ENCODE measurements around the gene MYO5A. TPM values are rescaled to one million over a fixed set of nuclear protein-coding genes. Genes with fewer than 3 reads are reported as not detected.

MYO5A gene
- total and polyA plus RNA-seq, 9 donors, result 3.8 to 26.5 (median 15.1) TPM

DNA sequence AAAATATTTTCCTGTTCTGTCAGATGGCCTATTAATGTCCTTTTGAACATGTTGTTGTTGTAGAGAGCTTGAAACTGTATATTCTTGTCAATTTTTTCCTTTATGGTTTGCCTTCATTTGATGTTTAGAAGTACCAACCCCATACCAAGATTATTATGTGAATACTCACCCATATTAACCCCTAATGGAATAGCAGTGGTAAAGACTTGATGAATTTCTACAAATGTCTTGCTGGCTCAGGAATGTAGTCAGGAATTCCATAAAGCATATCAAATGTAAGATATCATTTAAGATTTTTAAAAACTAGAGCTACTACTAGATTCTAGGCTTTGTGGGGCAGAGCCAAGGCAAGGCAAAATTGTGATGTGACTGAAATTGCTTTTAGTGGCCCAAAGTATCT is 30.0 kb downstream of the MYO5A start:
- Histone ChIP-seq H3K27me3 (no peaks in the 10 kb centered on the region), H3K36me3 (no peaks in the 10 kb centered on the region), H3K27ac (no peak overlapping the region), H3K4me3 (no peak overlapping the region), H3K9me3 (no peaks in the 10 kb centered on the region), H3K4me1 (ENCODE audit: insufficient read depth) (no peaks in the 10 kb centered on the region)
- DNase-seq, result no peak
- intact Hi-C loops (cut with DNase I), result no loop called here
- TF ChIP-seq POLR2A (IDR thresholded peaks at IDR 0.05), result no peak
- no peak for TF ChIP-seq EP300 (IDR thresholded peaks at IDR 0.05)

DNA sequence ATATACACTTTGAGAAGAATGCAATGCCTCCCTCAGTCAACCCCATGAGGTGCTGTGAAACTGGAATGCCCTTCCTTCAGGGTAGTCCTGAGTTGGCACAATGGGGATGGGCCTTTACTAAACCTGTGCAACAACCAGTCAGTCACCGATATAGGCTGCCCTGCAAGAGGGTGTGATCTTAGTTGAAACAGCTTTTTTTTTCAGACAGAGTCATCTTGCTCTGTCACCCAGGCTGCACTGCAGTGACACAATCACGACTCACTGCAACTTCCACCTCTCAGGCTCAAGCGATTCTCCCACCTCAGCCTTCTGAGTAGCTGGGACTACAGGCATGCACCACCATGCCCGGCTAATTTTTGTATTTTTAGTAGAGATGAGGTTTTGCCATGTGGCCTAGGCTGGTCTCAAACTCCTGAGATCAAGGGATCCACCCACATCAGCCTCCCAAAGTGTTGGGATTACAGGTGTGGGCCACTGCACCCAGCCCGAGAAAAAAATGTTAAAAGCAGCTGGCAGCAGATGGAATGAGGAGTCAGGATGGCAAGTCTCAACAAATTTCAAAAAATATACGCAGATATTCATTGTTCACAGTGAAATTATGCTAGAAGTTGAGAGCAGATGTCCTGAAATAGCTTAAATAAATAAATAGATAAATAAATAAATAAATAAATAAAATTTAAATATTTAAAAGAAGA is 31.8 kb downstream of the MYO5A start:
- H3K9me3 ChIP-seq, result no peaks in the 10 kb centered on the region
- TF ChIP-seq, protein P1, sequence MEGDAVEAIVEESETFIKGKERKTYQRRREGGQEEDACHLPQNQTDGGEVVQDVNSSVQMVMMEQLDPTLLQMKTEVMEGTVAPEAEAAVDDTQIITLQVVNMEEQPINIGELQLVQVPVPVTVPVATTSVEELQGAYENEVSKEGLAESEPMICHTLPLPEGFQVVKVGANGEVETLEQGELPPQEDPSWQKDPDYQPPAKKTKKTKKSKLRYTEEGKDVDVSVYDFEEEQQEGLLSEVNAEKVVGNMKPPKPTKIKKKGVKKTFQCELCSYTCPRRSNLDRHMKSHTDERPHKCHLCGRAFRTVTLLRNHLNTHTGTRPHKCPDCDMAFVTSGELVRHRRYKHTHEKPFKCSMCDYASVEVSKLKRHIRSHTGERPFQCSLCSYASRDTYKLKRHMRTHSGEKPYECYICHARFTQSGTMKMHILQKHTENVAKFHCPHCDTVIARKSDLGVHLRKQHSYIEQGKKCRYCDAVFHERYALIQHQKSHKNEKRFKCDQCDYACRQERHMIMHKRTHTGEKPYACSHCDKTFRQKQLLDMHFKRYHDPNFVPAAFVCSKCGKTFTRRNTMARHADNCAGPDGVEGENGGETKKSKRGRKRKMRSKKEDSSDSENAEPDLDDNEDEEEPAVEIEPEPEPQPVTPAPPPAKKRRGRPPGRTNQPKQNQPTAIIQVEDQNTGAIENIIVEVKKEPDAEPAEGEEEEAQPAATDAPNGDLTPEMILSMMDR (IDR thresholded peaks at IDR 0.05), result no peak
- TF ChIP-seq POLR2A (IDR thresholded peaks at IDR 0.05) (no peak), EP300 (IDR thresholded peaks at IDR 0.05) (no peak)
- no peak overlapping the region for H3K27ac ChIP-seq
- no peak overlapping the region for H3K4me3 ChIP-seq
- DNase-seq, result no peak
- no peaks in the 10 kb centered on the region for H3K4me1 ChIP-seq (ENCODE audit: insufficient read depth)
- no peaks in the 10 kb centered on the region for H3K27me3 ChIP-seq
- WGBS, 3 donors, result 92 to 95% (median 92%) methylated on average over 6 of the region's 6 CpGs
- H3K36me3 ChIP-seq, result no peaks in the 10 kb centered on the region
- intact Hi-C loops (cut with DNase I), result no loop called here

DNA sequence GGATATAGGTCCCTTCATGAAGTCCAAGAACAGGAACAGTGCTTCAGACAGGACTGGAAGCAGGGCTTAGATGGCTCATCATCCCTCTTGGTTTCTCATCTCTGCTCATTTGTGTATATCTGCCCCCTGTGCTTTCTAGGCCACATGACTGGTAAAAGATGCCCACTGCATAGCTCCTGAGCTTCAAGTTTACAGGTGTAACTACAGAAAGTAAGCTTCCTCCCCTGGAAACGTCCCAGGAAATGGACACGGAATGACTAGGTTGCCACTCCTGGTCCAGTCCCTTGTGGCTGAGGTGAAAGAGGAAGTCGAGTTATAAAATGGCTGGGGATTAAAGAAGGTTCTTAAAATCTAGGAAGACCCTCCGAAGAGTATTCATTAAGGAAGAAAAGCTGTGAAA is 32.5 kb downstream of the MYO5A start:
- no peak for DNase-seq
- no peaks in the 10 kb centered on the region for H3K36me3 ChIP-seq
- H3K27ac ChIP-seq, result no peak overlapping the region
- TF ChIP-seq POLR2A (IDR thresholded peaks at IDR 0.05) (no peak), EP300 (IDR thresholded peaks at IDR 0.05) (no peak)
- TF ChIP-seq, protein P1 (IDR thresholded peaks at IDR 0.05), result no peak
- WGBS, 3 donors, result 67 to 71% (median 71%) methylated on average over 4 of the region's 4 CpGs
- intact Hi-C loops (cut with DNase I), result no loop called here
- no peak overlapping the region for H3K4me3 ChIP-seq
- no peaks in the 10 kb centered on the region for H3K9me3 ChIP-seq
- H3K4me1 ChIP-seq (ENCODE audit: insufficient read depth), result no peaks in the 10 kb centered on the region
- no peaks in the 10 kb centered on the region for H3K27me3 ChIP-seq

DNA sequence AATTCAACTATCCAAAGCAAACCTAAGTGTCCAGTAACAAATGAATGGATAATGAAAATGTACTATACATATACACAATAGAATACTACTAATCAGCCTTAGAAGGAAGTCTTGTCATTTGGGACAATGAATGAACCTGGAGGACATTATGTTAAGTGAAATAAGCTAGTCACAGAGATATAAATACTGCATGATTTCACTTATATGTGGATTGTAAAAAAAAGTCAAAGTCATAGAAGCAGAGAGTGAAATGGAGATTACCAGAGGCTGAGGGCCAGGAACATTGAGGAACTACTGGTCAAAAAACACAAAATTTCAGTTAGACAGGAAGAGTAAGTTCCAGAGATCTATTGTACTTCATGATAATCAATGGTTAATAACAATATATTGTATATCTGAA is 33.6 kb downstream of the MYO5A start:
- TF ChIP-seq, protein P1 (IDR thresholded peaks at IDR 0.05), result no peak
- TF ChIP-seq EP300 (IDR thresholded peaks at IDR 0.05), result no peak
- TF ChIP-seq POLR2A (IDR thresholded peaks at IDR 0.05), result no peak
- intact Hi-C loops (cut with DNase I), result no loop called here
- no peaks in the 10 kb centered on the region for H3K4me1 ChIP-seq (ENCODE audit: insufficient read depth)
- no peaks in the 10 kb centered on the region for H3K27me3 ChIP-seq
- H3K9me3 ChIP-seq, result no peaks in the 10 kb centered on the region
- H3K36me3 ChIP-seq, result no peaks in the 10 kb centered on the region
- H3K27ac ChIP-seq, result no peak overlapping the region
- DNase-seq, result no peak
- no peak overlapping the region for H3K4me3 ChIP-seq

DNA sequence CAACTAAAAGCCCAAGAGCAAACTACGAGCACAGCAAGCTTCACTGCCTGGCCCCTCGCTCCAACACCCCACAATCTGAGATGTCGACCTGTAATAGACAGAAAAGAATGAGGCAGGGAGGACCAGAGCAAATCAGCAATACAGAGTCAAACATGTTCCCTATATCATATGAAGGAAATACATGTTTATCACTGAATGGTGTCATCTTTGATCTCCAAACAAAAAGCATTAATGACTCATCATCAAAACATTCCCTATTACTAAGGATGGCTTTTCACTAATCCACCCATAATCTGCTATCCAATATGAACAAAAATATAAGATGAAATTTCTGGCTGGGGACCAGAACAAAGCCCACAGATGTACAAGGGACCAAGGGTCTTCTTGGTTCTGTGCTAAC is 34.7 kb downstream of the MYO5A start:
- Histone ChIP-seq H3K4me3 (no peak overlapping the region), H3K27me3 (no peaks in the 10 kb centered on the region), H3K4me1 (ENCODE audit: insufficient read depth) (no peaks in the 10 kb centered on the region), H3K27ac (no peak overlapping the region), H3K9me3 (no peaks in the 10 kb centered on the region), H3K36me3 (no peaks in the 10 kb centered on the region)
- DNase-seq, result no peak
- intact Hi-C loops (cut with DNase I), result no loop called here
- TF ChIP-seq, protein P1 (IDR thresholded peaks at IDR 0.05), result no peak
- TF ChIP-seq EP300 (IDR thresholded peaks at IDR 0.05), result no peak
- no peak for TF ChIP-seq POLR2A (IDR thresholded peaks at IDR 0.05)
- WGBS, 3 donors, result 93 to 95% (median 95%) methylated on average over 3 of the region's 3 CpGs
